Measurements from ENCODE around the gene TXNL1.
A peak's percentile ranks its signal among the peaks of the same experiment; 100 is the strongest.
"Not testable (repeated sequence)": the region's sequence is repeated elsewhere in the genome, so short reads cannot be mapped to it uniquely, and the experiment has no call there.

The TXNL1 gene

GRCh38 chr18:56635007-56635406 lies 3.4 kb downstream of the TXNL1 start:
- Mint-ChIP-seq H3K4me3 (no peak overlapping the region), H3K36me3 (peaks cover 32 to 50% of the 10 kb centered on the region in 2 donors), H3K27me3 (no peaks in the 10 kb centered on the region), H3K4me1 (peaks cover 19 to 52% of the 10 kb centered on the region in 2 donors), H3K27ac (no peak overlapping the region), H3K9me3 (peaks cover 2 to 4% of the 10 kb centered on the region in 2 donors)
- ATAC-seq (replicated peaks) (no peak), DNase-seq (no peak)

DNA sequence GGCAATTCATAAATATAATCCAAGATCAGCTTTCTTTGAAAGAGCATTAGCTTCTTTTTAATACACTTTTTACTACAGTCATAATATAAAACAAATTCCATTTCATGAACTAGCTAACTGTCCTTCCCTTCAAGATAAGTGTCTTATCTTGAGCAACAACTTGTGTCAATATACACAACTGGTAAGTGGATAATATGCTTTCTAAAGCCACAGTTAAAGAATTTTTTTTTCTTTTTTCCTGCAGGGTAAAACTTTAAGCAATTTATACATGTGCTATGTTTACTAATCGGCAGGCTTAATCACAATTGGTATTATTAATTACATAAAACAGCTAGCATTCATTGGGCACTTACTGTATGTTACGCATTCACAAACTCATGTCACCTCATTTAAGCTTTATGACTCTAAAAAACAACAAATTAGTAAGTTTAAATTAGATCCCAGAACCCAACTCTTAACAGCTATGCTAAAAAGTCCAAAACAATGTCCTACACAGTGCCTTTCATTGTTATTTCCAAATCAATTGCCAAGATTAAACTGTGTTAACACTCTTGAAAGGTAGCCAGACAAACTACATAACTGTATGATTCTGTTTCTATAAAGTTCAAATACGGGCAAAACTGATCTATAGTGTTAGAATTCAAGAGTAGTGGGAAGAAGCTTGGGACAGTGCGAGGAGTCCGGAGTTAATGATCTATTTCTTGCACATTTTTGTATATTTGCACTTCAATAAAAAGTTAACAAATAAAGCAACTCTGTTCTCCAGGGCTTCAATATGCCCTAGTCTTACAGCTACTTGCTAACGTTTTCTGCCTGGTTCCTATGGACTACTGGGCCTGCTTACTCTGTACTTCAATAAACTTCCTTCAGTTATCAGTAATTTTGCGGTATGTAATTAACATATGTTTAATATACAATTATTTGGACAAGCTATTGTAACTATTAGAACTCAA lies 6.0 kb downstream of the TXNL1 start:
- H3K27ac Mint-ChIP-seq, result no peak overlapping the region
- no peak for DNase-seq
- H3K9me3 Mint-ChIP-seq, result no peaks in the 10 kb centered on the region
- H3K4me1 Mint-ChIP-seq, result peaks cover 16 to 50% of the 10 kb centered on the region in 2 donors
- peaks cover 27 to 49% of the 10 kb centered on the region in 2 donors for H3K36me3 Mint-ChIP-seq
- H3K4me3 Mint-ChIP-seq, result no peak overlapping the region
- no peak for ATAC-seq (replicated peaks)
- H3K27me3 Mint-ChIP-seq, result no peaks in the 10 kb centered on the region

DNA sequence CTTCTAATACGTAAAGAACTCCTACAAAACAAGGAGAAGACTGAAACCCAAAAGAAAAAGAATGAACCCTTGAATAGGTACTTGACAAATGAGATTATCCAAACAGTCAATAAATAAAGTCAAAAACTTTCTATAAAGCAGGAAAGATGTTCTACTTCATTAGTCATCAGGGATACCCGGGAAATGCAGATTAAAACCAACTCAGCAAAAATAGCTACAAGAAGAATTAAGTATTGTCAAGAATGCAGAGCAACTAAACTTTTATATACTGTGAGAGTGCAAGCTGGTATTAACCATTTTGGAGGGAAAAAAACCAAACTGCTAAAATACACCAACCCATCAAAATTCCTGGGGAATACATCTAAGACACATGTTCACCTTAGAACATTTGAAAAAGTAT lies 10.4 kb downstream of the TXNL1 start:
- Mint-ChIP-seq H3K27ac (no peak overlapping the region), H3K4me3 (no peak overlapping the region), H3K27me3 (no peaks in the 10 kb centered on the region), H3K9me3 (no peaks in the 10 kb centered on the region), H3K36me3 (peaks cover 15 to 32% of the 10 kb centered on the region in 2 donors), H3K4me1 (peaks cover 7 to 30% of the 10 kb centered on the region in 2 donors)
- DNase-seq (no peak), ATAC-seq (replicated peaks) (no peak)

- Mint-ChIP-seq H3K4me1 (peaks cover 0 to 7% of the 10 kb centered on the region in 2 donors), H3K27ac (peak overlapping the region; percentile 20), H3K4me3 (no peak overlapping the region), H3K36me3 (peaks cover 37 to 56% of the 10 kb centered on the region in 2 donors), H3K9me3 (no peaks in the 10 kb centered on the region), H3K27me3 (no peaks in the 10 kb centered on the region)
- ATAC-seq (replicated peaks) (no peak), DNase-seq (no peak)
These were observed 22.5 kb downstream of the TXNL1 start for GRCh38 chr18:56615738-56616520.

DNA sequence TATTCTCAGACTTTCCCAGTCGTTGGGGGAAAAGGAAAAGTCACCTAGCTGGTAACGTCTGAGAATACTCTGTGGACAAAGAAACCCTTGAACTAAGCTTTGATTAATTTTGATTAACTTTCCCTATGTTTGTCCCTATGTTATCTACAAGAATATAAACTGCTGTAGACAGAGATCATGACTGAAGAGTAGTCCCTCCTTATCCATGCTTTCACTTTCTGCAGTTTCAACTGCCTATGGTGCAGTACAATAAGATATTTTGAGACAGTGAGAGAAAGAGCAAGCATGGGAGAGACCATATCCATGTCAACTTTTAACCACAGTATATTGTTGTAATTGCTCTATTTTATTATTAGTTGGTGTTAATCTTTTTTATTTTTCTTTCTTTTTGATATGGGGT lies 31.8 kb downstream of the TXNL1 start:
- no peak overlapping the region for H3K27ac Mint-ChIP-seq

GRCh38 chr18:56598422-56598821 lies 40.0 kb downstream of the TXNL1 start:
- peaks cover 0 to 15% of the 10 kb centered on the region in 2 donors for H3K36me3 Mint-ChIP-seq
- no peaks in the 10 kb centered on the region for H3K4me1 Mint-ChIP-seq
- H3K9me3 Mint-ChIP-seq, result peaks cover 0 to 3% of the 10 kb centered on the region in 2 donors
- DNase-seq, result no peak
- H3K27ac Mint-ChIP-seq, result no peak overlapping the region
- no peaks in the 10 kb centered on the region for H3K27me3 Mint-ChIP-seq
- ATAC-seq (replicated peaks), result no peak
- no peak overlapping the region for H3K4me3 Mint-ChIP-seq

More for the DNA sequence above, 31.8 kb downstream of the TXNL1 start:
- Mint-ChIP-seq H3K4me1 (no peaks in the 10 kb centered on the region), H3K9me3 (no peaks in the 10 kb centered on the region), H3K36me3 (peaks cover 21 to 26% of the 10 kb centered on the region in 2 donors), H3K27me3 (no peaks in the 10 kb centered on the region), H3K4me3 (no peak overlapping the region)
- ATAC-seq (replicated peaks), result no peak
- DNase-seq, result no peak

DNA sequence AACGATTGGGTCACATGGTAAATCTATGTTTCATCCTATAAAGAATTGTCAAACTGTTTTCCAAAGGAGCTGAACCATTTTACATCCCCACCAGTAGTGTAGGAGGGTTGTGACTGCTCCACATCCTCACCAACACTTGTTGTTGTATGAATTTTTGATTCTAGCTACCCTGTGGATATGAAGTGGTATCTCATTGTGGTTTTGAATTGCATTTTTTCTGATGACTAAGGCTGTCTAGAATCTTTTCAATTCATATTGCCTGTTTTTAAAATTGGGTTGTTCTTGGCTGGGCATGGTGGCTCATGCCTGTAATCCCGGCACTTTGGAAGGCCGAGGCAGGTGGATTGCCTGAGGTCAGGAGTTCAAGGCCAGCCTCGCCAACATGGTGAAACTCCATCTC lies 44.5 kb downstream of the TXNL1 start:
- H3K27ac Mint-ChIP-seq, result no peak overlapping the region

GRCh38 chr18:56580026-56580425 lies 58.4 kb downstream of the TXNL1 start:
- Mint-ChIP-seq H3K36me3 (no peaks in the 10 kb centered on the region), H3K4me3 (no peak overlapping the region), H3K4me1 (peaks cover 2 to 7% of the 10 kb centered on the region in 2 donors), H3K9me3 (no peaks in the 10 kb centered on the region), H3K27ac (no peak overlapping the region), H3K27me3 (no peaks in the 10 kb centered on the region)
- no peak for ATAC-seq (replicated peaks)
- no peak for DNase-seq

More for the DNA sequence above, 44.5 kb downstream of the TXNL1 start:
- no peak for ATAC-seq (replicated peaks)
- Mint-ChIP-seq H3K4me1 (no peaks in the 10 kb centered on the region), H3K27me3 (no peaks in the 10 kb centered on the region), H3K9me3 (peaks cover 4 to 6% of the 10 kb centered on the region in 2 donors), H3K4me3 (no peak overlapping the region), H3K36me3 (peaks cover 3 to 16% of the 10 kb centered on the region in 2 donors)
- DNase-seq, result no peak

GRCh38 chr18:56579451-56579850 lies 58.9 kb downstream of the TXNL1 start:
- Mint-ChIP-seq H3K9me3 (no peaks in the 10 kb centered on the region), H3K27me3 (no peaks in the 10 kb centered on the region), H3K36me3 (no peaks in the 10 kb centered on the region), H3K27ac (no peak overlapping the region), H3K4me1 (peaks cover 2 to 7% of the 10 kb centered on the region in 2 donors), H3K4me3 (no peak overlapping the region)
- ATAC-seq (replicated peaks), result no peak
- no peak for DNase-seq

GRCh38 chr18:56576826-56577573 lies 61.4 kb downstream of the TXNL1 start:
- ATAC-seq (replicated peaks) (no peak), DNase-seq (no peak)
- no peaks in the 10 kb centered on the region for H3K27me3 Mint-ChIP-seq
- no peaks in the 10 kb centered on the region for H3K9me3 Mint-ChIP-seq
- H3K4me3 Mint-ChIP-seq, result no peak overlapping the region
- H3K36me3 Mint-ChIP-seq, result no peaks in the 10 kb centered on the region
- peaks cover 2 to 8% of the 10 kb centered on the region in 2 donors for H3K4me1 Mint-ChIP-seq
- H3K27ac Mint-ChIP-seq, result no peak overlapping the region

DNA sequence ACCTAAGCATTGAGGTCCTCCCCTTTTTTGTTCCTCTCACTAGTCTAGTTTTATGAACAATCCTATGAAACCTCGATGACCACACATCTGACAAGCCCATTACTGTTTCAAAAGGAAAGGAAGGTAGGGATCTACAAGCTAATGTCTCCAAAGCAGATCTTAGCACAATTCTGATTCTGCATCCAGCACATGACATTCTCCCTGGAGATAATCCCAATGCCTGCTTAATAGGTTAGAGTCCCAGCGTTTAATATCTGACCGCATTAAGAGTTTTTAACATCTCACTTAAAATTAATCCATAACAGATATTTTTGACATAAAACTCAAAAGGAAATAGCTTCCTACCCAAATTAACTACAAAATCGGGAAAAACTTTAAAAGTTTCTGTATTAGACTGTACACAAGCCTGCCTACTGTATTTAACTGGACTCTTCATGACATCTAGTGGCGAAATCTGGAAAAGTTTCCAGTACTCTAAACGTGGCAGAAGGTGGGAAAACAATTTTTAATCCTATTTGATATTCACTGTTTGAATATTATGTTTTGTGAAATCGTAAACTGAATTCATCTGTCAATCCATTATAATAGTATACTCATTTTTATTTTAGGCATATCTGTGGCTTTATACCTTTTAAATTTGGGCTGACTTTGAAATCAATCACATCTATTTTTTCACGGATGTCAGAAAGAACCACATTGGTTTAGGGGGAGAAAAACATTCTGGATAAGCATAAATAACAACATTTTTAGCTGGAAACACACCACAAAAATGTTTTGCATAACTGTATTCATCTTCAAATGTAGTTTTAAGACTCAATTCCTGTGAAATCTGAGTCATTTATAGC lies 62.4 kb downstream of the TXNL1 start:
- Mint-ChIP-seq H3K9me3 (peaks cover 0 to 3% of the 10 kb centered on the region in 2 donors), H3K36me3 (no peaks in the 10 kb centered on the region), H3K27me3 (no peaks in the 10 kb centered on the region), H3K4me3 (no peak overlapping the region), H3K27ac (no peak overlapping the region), H3K4me1 (peaks cover 2 to 17% of the 10 kb centered on the region in 2 donors)
- ATAC-seq (replicated peaks) (peak; percentile 75 to 86), DNase-seq (no peak)

DNA sequence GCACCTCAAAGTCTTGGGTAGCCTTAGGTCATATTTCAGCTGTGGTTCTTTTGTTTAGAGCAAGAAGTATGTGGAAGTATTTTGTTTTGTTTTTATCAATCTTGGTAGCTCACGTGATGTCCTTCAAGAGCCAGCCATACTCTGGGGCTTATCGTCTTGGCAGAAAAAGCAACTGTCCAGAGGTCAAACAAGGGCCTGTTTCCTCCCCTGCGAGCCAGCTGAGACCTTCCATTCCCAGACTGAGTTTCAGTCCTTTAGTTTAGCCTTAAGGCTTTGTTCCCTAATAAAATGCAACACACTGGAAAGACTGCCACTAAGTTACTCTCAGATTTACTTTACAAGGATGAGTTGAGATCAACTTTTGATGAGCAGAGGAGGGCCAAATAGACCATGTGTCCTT lies 63.5 kb downstream of the TXNL1 start:
- ATAC-seq (replicated peaks), result no peak

DNA sequence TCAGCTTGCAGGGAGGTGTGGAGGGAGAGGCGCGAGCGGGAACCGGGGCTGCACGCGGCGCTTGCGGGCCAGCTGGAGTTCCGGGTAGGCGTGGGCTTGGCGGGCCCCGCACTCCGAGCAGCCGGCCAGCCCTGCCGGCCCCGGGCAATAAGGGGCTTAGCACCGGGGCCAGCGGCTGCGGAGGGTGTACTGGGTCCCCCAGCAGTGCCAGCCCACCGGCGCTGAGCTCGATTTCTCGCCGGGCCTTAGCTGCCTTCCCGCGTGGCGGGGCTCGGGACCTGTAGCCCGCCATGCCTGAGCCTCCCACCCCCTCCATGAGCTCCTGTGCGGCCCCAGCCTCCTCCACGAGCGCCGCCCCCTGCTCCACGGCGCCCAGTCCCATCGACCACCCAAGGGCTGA lies 66.1 kb downstream of the TXNL1 start:
- not testable (repeated sequence) for H3K9me3 Mint-ChIP-seq; DNase-seq; H3K27me3 Mint-ChIP-seq; H3K36me3 Mint-ChIP-seq; H3K4me3 Mint-ChIP-seq; ATAC-seq (replicated peaks); H3K27ac Mint-ChIP-seq
- H3K4me1 Mint-ChIP-seq, result peaks cover 2 to 28% of the 10 kb centered on the region in 2 donors

More for the DNA sequence above, 63.5 kb downstream of the TXNL1 start:
- Mint-ChIP-seq H3K36me3 (no peaks in the 10 kb centered on the region), H3K9me3 (peaks cover 0 to 3% of the 10 kb centered on the region in 2 donors), H3K4me1 (peaks cover 2 to 19% of the 10 kb centered on the region in 2 donors), H3K4me3 (no peak overlapping the region), H3K27ac (no peak overlapping the region), H3K27me3 (no peaks in the 10 kb centered on the region)
- no peak for DNase-seq

All from stimulated activated naive B cell treated with anti-CD40 and anti-IgM and Interleukin-4, amounts not matched to agents 10 μg/mL and 1 μg/mL and 100 μg/mL, for 72 hours (primary cell).